Astrocyte of the cerebellum (primary cell): ENCODE measurements around the gene TBCCD1.

Source experiments
- DNase-seq: peaks from one replicate; pipeline ENCODE4 v3.0.0-alpha.2; 2011; ENCODE audit warnings: low read depth
- H3K4me3 ChIP-seq: 2 replicates; pipeline ENCODE4 v1.5.1; 2011; ENCODE audit warnings: mild to moderate bottlenecking, low read depth, low read length, moderate library complexity
- CTCF ChIP-seq: IDR thresholded peaks from 2 replicates; pipeline ENCODE4 v1.5.1; 2012; ENCODE audit warnings: low read length, low read depth, moderate library complexity, mild to moderate bottlenecking; ENCODE audit errors: missing control alignments
- in situ Hi-C: cut with HindIII; loops from 2 replicates; pipeline ENCODE4 v1.10.0; 2017; ENCODE audit warnings: low sequenced_read_pairs

Gene TBCCD1

GRCh38 chr3:186497608-186498007, 69.5 kb downstream of the TBCCD1 start:
- in situ Hi-C loops = no loop called here
- DNase-seq = no peak
- TF ChIP-seq CTCF = no peak
- H3K4me3 ChIP-seq = no peak overlapping the region

GRCh38 chr3:186496635-186497034, 70.5 kb downstream of the TBCCD1 start:
- H3K4me3 ChIP-seq = no peak overlapping the region
- no peak for TF ChIP-seq CTCF
- in situ Hi-C loops = no loop called here
- DNase-seq = no peak
